Measurements from ENCODE around the gene KIAA1671.

GRCh38 chr22:25165785-25166184 lies 213.3 kb downstream of the KIAA1671 start:
- TF ChIP-seq, protein P1, sequence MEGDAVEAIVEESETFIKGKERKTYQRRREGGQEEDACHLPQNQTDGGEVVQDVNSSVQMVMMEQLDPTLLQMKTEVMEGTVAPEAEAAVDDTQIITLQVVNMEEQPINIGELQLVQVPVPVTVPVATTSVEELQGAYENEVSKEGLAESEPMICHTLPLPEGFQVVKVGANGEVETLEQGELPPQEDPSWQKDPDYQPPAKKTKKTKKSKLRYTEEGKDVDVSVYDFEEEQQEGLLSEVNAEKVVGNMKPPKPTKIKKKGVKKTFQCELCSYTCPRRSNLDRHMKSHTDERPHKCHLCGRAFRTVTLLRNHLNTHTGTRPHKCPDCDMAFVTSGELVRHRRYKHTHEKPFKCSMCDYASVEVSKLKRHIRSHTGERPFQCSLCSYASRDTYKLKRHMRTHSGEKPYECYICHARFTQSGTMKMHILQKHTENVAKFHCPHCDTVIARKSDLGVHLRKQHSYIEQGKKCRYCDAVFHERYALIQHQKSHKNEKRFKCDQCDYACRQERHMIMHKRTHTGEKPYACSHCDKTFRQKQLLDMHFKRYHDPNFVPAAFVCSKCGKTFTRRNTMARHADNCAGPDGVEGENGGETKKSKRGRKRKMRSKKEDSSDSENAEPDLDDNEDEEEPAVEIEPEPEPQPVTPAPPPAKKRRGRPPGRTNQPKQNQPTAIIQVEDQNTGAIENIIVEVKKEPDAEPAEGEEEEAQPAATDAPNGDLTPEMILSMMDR (IDR thresholded peaks at IDR 0.05; ENCODE audit: low read length) = no peak
- TF ChIP-seq EZH2 (IDR thresholded peaks at IDR 0.05; ENCODE audit: borderline replicate concordance, low read length) = no peak
